NCI-H1048 (cell line): ENCODE measurements around the gene TIMM8A.

ENCODE experiments used
- DNase-seq: peaks from one replicate; lab custom pipeline; 2025; lab: John Stamatoyannopoulos, UW

Gene TIMM8A, protein sequence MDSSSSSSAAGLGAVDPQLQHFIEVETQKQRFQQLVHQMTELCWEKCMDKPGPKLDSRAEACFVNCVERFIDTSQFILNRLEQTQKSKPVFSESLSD

GRCh38 chrX:101348452-101349192 is at the start of gene TIMM8A:
TSS of gene TIMM8A (minus strand) at chrX:101348742. CDS start at chrX:101348664, 78 bp downstream.
- no peak for DNase-seq

DNA sequence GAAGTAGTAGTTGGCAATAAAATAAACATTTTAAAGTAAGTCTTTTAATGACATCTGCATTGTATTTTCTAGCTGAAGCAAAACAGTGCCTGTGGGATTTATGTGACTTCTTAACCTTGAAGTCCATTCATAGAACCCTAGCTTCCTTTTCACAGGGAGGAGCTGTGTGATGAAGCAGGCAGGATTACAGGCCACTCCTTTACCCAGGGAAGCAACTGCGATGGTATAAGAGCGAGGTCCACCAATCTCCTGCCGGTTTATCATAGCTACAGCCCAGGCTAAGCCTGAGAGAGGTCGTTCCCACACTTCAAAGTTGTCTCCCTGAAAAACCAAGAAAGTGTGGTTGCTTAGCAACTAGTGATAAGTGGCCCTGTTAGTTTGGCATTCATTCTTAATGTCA is 49.2 kb upstream of the TIMM8A start:
- no peak for DNase-seq

DNA sequence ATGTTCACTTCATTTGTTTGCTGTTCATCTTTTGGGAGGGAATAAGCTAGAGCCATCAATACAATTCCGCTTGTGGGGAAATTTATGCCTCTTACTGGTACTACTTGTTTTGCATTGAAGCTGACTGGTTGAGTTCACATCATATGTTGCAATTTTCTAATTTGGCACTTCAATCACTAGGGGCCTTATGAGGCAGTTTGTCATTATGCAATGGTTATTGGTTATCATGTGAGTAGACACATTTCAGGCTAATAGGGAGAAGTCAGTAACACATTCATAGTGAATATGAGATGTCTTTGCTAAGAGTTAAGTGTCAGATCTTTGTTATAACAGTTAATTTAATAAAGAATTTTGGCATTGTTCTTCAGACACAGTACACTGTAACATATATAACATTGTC is 47.2 kb upstream of the TIMM8A start:
- DNase-seq, result no peak

GRCh38 chrX:101394372-101394771 is 45.8 kb upstream of the TIMM8A start:
- DNase-seq, result no peak

- no peak for DNase-seq
Measured at GRCh38 chrX:101393530-101394305, 45.2 kb upstream of the TIMM8A start.

DNA sequence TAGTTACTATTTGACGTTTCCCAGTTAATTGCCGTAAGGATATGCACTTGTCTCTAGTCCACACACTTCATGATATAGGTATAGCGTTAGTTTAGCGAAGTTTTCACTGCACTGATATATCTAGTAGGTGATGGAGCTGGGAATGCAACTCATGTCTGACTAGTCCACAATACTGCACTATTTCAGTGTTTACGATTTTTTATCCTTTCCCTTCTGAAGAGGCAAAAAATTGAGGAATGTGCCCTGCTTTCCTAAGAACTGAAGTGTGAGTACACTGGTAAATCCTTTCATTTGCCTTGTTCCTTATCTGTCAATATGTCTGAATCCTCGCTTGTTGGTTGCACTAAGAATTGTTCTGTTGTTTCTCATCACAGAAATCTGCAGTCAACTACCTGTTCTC is 43.3 kb upstream of the TIMM8A start:
- no peak for DNase-seq

GRCh38 chrX:101390664-101391525 is 42.4 kb upstream of the TIMM8A start, which contains the start of gene RPL36A:
TSS of gene RPL36A (plus strand) at chrX:101391011. CDS start at chrX:101391044, 33 bp downstream.
- DNase-seq, result peak; percentile 75

DNA sequence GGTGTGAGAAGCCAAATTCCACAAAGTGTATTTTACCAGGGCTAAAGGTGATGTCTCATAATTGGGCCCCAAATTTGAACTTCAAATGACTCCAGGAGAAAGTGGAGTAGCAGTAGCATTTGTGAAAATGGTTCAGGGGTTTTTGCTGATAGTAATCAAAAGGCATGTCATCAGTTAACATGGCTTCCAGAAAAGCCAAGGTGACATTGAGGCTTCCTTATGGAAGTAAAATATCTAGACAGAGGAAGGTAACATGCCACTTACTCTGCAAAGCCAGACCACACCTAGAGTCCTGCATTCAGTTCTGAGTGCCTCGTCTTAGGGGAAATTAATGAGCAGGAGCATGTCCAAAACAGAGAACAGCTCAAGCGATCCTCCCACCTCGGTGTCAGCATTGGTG is 40.1 kb upstream of the TIMM8A start:
- DNase-seq, result no peak

- DNase-seq, result no peak
Measured at GRCh38 chrX:101386542-101386885, 38.0 kb upstream of the TIMM8A start.

DNA sequence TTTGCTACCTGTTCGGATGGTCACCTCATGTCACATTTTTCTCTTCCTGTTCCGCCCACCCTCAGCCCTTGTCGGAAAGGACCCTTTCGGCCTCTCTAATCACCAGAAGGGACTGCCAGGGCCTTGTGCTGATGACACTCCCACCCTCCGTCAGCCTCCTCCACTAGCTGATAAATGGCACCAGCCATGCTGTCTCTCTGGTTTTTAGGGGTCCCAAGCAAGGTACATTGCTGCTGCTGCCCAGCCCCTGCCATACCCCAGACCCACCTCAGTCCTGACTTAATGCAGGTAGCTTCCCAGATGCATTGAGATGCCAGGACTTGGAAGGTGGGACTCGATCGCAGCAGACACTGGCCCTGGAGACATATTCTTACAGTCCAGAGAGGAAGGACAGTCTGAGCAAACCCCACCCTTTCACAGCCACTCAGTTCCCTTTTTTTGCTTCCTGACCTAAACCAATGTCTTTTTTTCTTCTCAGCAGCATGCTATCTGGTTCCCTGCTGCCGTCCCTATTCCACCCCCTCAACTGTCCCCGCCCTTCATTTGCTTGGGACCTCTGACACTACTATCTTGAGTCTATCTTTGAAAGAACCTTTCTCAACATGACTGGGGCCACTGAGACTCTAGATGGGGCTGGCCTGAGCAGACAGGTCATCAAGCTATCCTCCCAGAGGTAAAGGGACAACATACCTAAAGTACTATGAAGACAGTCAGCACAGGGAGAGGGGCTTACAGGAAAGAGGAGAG is 37.4 kb upstream of the TIMM8A start, which contains the start of gene BTK:
Gene BTK (minus strand): TSS at position 397 of the 747 bp plus-strand sequence. CDS start 10,907 bp downstream, outside the sequence.
- DNase-seq, result no peak

DNA sequence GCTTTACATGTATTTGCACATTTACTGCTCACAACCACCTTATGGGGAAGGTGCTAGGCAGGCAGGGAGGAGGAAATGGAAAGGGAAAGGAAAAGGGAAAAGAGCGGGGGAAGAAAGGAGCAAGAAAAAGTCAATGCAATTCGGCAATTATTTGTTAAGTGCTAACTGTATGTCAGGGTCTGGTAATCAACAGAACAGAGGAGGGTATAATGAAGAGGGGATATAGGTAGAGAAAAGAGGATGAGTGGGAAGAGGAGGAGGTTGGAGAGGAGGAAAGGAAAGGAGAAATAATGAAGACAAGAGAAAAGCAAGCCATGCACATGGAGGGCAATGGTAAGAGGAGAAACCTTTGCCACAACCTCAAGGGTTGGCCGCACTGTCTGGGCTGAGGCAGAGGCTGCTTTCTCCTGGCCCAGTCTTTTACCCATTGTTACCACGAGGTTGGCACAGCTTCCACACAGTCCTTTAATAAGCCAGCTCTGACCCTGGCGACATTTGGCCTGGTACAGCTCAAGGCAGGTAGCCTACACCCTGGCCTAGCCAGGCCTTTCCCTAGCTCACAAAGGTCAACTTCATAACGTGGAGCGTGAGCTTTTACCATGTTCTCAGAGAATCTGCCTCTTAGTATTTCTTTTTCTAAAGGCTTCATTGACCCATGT is 36.6 kb upstream of the TIMM8A start:
- DNase-seq, result no peak

DNA sequence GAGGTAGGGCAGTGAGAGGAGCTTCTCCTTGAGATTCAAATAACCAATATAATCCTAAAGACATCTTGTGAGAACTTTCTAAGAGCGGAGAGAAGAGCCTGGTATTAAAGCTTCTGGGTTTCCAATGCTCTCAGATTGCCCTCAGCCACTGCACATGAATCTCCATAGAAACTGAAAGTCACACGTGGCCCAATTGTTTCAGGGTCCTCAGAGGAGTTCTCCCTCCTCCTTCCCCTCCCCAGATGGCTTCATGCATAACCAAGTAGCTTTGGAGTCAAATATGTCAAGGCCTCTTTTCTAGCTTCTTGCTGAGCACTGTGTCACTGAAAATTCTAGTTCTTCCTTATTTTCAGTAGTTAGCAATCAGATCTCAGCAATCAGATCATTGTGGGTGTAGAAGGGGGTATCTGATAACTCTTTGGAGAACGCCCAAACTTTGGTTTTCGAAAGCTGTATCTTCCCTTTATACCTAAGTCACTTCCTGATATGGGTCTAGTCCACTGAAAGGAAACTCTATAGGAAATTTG is 35.2 kb upstream of the TIMM8A start:
- DNase-seq, result no peak

GRCh38 chrX:101377547-101377946 is 29.0 kb upstream of the TIMM8A start:
- DNase-seq, result no peak

DNA sequence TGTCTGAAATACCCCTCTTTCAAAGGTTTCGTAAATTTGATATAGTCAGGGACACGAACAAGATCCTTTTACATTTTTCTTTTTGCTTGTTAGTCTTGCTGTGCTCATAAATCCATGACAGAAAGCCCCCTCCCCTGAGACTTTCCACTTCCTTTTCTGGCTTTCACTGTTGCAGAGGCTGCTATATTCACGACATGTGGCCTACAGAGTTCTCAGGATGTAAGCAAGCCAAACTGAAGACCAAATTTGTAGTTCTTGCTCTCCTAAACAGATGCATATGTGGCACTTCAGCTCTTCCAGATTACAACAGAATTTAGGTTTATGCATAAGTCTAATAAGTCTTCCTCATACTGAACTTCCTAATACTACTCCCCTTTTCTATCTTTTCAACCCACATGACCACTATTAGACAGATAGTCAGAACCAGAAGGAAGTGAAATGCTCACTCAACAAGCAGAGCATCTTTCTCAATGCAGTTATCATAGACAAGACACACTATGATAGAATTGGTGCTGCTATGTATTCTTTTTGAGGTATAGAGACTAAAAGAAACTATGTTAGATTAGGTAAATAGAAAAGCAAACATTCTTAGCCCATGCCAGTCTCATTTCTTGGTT is 22.5 kb upstream of the TIMM8A start:
- DNase-seq, result no peak

- DNase-seq, result no peak
Measured at GRCh38 chrX:101369687-101370086, 21.1 kb upstream of the TIMM8A start.

DNA sequence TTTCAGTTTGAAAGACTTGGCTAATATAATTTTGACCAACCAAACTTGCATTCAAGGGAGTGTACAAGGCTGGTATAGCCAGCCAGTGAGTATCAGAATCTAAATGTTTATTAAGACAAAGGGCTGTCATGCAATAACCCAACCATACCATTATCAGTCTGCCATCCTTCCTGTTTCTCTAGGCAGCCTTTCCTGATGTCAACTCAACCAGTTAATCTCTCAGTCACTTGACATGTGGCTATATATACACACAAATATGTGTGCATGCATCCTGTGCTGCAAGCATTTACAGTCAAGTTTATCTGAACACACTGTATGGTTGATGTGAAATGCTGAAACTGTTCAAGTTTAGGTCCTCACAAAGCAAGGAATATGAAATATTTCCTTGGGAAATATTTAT is 20.3 kb upstream of the TIMM8A start:
- no peak for DNase-seq

DNA sequence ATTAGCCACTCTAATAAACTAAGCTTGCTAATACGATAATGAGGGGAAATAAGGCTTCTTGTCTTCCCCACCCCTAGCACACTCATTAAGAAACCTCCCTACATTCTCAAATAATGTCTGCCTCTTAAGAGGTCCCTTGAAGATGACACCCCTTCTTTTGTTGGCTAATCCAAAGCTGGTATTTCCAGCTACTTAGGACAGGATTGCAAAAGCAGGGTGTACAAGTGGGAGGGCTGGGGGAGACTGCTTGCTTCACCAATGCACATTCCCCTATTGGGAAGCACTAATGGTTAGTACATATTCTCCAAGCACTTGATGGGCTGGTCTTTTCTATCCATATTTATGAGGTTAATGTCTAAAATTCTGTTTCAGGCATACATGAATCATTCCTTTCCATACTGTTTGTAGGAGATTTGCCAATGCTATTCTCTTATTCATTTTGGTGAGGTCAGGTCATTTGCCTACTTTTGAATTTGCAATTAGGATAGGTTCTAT is 16.8 kb upstream of the TIMM8A start:
- no peak for DNase-seq

GRCh38 chrX:101362757-101363156 is 14.2 kb upstream of the TIMM8A start:
- DNase-seq, result no peak

GRCh38 chrX:101362116-101362515 is 13.6 kb upstream of the TIMM8A start:
- no peak for DNase-seq

- no peak for DNase-seq
Measured at GRCh38 chrX:101360390-101360789, 11.8 kb upstream of the TIMM8A start.
